Neural cell (in vitro differentiated cells): ENCODE measurements around the gene GPS1. TPM values are rescaled to one million over a fixed set of nuclear protein-coding genes. Genes with fewer than 3 reads are reported as not detected.

Experiments
- H2AFZ ChIP-seq: fragments of 200-600, 300-800 bp; sonication (generic), shearing (Covaris generic); 2 replicates; pipeline ENCODE4 v1.6.0; 2014; ENCODE audit warnings: low read depth, mild to moderate bottlenecking, antibody characterized with exemption, low read length, moderate library complexity
- H3F3A ChIP-seq: fragments of 200-600 bp; shearing (Covaris generic); 2 replicates; pipeline ENCODE4 v1.6.1; 2016; ENCODE audit warnings: mild to moderate bottlenecking, moderate library complexity, mixed read lengths, antibody characterized with exemption, low read length; ENCODE audit not compliant: insufficient read depth, poor library complexity, severe bottlenecking
- H3K27ac ChIP-seq: fragments of 200-600, 300-800 bp; sonication (generic), shearing (Covaris generic); 2 replicates; pipeline ENCODE4 v1.5.1; 2014; ENCODE audit warnings: mild to moderate bottlenecking, low read length, moderate library complexity
- H3K27me3 ChIP-seq: fragments of 300-800, 200-600 bp; sonication (generic), shearing (Covaris generic); 2 replicates; pipeline ENCODE4 v1.6.0; 2014; ENCODE audit warnings: mild to moderate bottlenecking, low read depth, low read length, moderate library complexity; ENCODE audit not compliant: insufficient read depth
- H3K36me3 ChIP-seq: fragments of 300-800, 200-600 bp; sonication (generic), shearing (Covaris generic); 2 replicates; pipeline ENCODE4 v1.5.1; 2014; ENCODE audit warnings: mild to moderate bottlenecking, antibody characterized with exemption, low read length, moderate library complexity; ENCODE audit not compliant: insufficient read depth
- H3K4me2 ChIP-seq: fragments of 300-800, 200-600 bp; sonication (generic), shearing (Covaris generic); 2 replicates; pipeline ENCODE4 v1.6.0; 2014; ENCODE audit warnings: mild to moderate bottlenecking, low read length
- H3K4me3 ChIP-seq: fragments of 300-800, 200-600 bp; sonication (generic), shearing (Covaris generic); 2 replicates; pipeline ENCODE4 v1.5.1; 2014; ENCODE audit warnings: mild to moderate bottlenecking, low read length, moderate library complexity
- H3K79me2 ChIP-seq: fragments of 200-600 bp; shearing (Covaris generic); replicated peaks from 2 replicates; pipeline ENCODE4 v1.6.0; 2014; ENCODE audit warnings: mild to moderate bottlenecking, low read length, moderate library complexity; ENCODE audit not compliant: insufficient read depth
- H3K9ac ChIP-seq: fragments of 300-800, 200-600 bp; sonication (generic), shearing (Covaris generic); 2 replicates; pipeline ENCODE4 v1.6.1; 2016; ENCODE audit warnings: mild to moderate bottlenecking, low read length, mixed read lengths
- H3K9me2 ChIP-seq: fragments of 200-600 bp; shearing (Covaris generic); 2 replicates; pipeline ENCODE4 v1.6.1; 2016; ENCODE audit warnings: mild to moderate bottlenecking, low read length, mixed read lengths; ENCODE audit not compliant: insufficient read depth
- H3K9me3 ChIP-seq: fragments of 200-600, 300-800 bp; sonication (generic), shearing (Covaris generic); 2 replicates; pipeline ENCODE4 v1.6.1; 2016; ENCODE audit warnings: mild to moderate bottlenecking, mixed run types, low read length, moderate library complexity, mixed read lengths
- H4K20me1 ChIP-seq: fragments of 200-600 bp; shearing (Covaris generic); 2 replicates; pipeline ENCODE4 v1.6.1; 2016; ENCODE audit warnings: mild to moderate bottlenecking, mixed run types; ENCODE audit not compliant: insufficient read depth
- EP300 ChIP-seq: fragments of 450-650 bp; conservative IDR thresholded peaks from 2 replicates; pipeline ENCODE4 v1.6.1; 2014; ENCODE audit warnings: antibody characterized with exemption, mild to moderate bottlenecking, moderate library complexity; ENCODE audit not compliant: poor library complexity, severe bottlenecking
- EZH2 ChIP-seq: fragments of 200-600, 300-800 bp; shearing (Covaris generic), sonication (generic); IDR thresholded peaks from 2 replicates; pipeline ENCODE4 v1.6.1; 2014; ENCODE audit warnings: antibody characterized with exemption, low read length, borderline replicate concordance, mild to moderate bottlenecking; ENCODE audit not compliant: insufficient read depth, poor library complexity, severe bottlenecking
- MXI1 ChIP-seq: fragments of 450-650 bp; conservative IDR thresholded peaks from 2 replicates; pipeline ENCODE4 v1.6.1; 2014; ENCODE audit warnings: antibody characterized with exemption, mild to moderate bottlenecking; ENCODE audit not compliant: poor library complexity, severe bottlenecking
- POLR2AphosphoS5 ChIP-seq: IDR thresholded peaks from 2 replicates; pipeline ENCODE4 v1.6.1; 2012
- SMC3 ChIP-seq: fragments of 450-650 bp; conservative IDR thresholded peaks from 2 replicates; pipeline ENCODE4 v1.6.1; 2014; ENCODE audit warnings: antibody characterized with exemption, mild to moderate bottlenecking, moderate library complexity; ENCODE audit not compliant: poor library complexity
- TAF1 ChIP-seq: IDR thresholded peaks from 2 replicates; pipeline ENCODE4 v1.6.1; 2012; ENCODE audit warnings: low read depth
- polyA plus RNA-seq: library from polyadenylated mRNA; depleted of rRNA; stranded (reverse); fragments of >200 nt; gene quantifications from 2 replicates; pipeline ENCODE4 v1.2.3, GENCODE V29; 2014
- TF ChIP-seq, protein P1 (sequence below): IDR thresholded peaks from 2 replicates; pipeline ENCODE4 v1.6.1; 2012; ENCODE audit warnings: borderline replicate concordance
- TF ChIP-seq, protein P2 (sequence below): fragments of 450-650 bp; IDR thresholded peaks from 2 replicates; pipeline ENCODE4 v1.5.1; 2014; ENCODE audit warnings: antibody characterized with exemption, mild to moderate bottlenecking, moderate library complexity; ENCODE audit not compliant: poor library complexity, severe bottlenecking

The GPS1 gene
- polyA plus RNA-seq, 1 donor from 2014 or later = 170 TPM

DNA sequence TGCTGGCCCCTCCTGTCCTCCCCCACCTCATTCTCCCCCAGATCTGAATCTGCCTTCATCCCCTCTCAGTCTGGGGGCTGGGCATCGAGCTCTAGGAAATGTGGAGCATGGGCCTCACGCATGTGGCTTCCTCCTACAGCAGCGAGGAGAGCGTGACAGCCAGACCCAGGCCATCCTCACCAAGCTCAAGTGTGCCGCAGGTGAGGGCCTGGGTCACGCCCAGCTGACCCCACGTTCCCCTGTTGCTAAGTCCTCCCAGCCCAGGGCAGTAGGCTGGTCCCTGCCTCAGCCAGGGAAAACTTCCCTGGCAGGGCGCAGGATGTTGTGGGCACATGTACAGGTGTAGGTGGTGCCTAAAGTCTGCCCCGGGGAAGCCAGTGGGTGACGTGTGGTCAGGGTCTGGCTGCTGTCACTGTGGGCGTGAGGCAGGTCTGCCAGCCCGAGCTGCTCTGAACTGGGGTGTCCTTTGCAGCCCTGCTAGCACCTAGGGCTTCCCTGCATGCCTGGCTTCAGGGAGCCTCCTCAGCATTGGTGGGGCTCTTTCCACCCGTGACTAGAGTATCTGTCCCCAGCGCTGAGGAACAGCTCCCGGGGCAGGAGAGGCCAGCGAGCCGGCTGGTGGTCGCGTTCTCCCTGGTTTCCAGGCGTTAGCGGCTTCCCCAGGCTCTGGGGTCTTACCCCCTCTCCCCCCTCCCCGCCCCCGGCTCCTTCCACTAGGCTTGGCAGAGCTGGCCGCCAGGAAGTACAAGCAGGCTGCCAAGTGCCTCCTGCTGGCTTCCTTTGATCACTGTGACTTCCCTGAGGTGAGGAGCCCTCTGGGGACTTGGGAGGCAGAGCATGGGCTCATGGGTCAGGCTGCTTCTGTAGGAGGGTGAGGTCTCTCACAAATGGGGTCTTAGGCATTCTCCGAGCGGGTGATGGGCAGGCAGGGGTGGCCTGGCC is 3.6 kb downstream of the GPS1 start:
- Histone ChIP-seq H3K4me2 (no peak overlapping the region), H2AFZ (no peak overlapping the region), H3K27ac (no peak overlapping the region), H3K9me2 (no peaks in the 10 kb centered on the region), H3K36me3 (no peaks in the 10 kb centered on the region), H3K9ac (no peak overlapping the region), H3F3A (no peaks in the 10 kb centered on the region), H3K79me2 (peaks cover 10% of the 10 kb centered on the region), H3K9me3 (no peaks in the 10 kb centered on the region), H3K4me3 (no peak overlapping the region), H3K27me3 (no peaks in the 10 kb centered on the region), H4K20me1 (no peaks in the 10 kb centered on the region)
- no peak for TF ChIP-seq TAF1
- TF ChIP-seq, protein P1, sequence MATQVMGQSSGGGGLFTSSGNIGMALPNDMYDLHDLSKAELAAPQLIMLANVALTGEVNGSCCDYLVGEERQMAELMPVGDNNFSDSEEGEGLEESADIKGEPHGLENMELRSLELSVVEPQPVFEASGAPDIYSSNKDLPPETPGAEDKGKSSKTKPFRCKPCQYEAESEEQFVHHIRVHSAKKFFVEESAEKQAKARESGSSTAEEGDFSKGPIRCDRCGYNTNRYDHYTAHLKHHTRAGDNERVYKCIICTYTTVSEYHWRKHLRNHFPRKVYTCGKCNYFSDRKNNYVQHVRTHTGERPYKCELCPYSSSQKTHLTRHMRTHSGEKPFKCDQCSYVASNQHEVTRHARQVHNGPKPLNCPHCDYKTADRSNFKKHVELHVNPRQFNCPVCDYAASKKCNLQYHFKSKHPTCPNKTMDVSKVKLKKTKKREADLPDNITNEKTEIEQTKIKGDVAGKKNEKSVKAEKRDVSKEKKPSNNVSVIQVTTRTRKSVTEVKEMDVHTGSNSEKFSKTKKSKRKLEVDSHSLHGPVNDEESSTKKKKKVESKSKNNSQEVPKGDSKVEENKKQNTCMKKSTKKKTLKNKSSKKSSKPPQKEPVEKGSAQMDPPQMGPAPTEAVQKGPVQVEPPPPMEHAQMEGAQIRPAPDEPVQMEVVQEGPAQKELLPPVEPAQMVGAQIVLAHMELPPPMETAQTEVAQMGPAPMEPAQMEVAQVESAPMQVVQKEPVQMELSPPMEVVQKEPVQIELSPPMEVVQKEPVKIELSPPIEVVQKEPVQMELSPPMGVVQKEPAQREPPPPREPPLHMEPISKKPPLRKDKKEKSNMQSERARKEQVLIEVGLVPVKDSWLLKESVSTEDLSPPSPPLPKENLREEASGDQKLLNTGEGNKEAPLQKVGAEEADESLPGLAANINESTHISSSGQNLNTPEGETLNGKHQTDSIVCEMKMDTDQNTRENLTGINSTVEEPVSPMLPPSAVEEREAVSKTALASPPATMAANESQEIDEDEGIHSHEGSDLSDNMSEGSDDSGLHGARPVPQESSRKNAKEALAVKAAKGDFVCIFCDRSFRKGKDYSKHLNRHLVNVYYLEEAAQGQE = no peak
- no peak for TF ChIP-seq POLR2AphosphoS5
- no peak for TF ChIP-seq MXI1
- no peak for TF ChIP-seq EP300
- TF ChIP-seq, protein P2, sequence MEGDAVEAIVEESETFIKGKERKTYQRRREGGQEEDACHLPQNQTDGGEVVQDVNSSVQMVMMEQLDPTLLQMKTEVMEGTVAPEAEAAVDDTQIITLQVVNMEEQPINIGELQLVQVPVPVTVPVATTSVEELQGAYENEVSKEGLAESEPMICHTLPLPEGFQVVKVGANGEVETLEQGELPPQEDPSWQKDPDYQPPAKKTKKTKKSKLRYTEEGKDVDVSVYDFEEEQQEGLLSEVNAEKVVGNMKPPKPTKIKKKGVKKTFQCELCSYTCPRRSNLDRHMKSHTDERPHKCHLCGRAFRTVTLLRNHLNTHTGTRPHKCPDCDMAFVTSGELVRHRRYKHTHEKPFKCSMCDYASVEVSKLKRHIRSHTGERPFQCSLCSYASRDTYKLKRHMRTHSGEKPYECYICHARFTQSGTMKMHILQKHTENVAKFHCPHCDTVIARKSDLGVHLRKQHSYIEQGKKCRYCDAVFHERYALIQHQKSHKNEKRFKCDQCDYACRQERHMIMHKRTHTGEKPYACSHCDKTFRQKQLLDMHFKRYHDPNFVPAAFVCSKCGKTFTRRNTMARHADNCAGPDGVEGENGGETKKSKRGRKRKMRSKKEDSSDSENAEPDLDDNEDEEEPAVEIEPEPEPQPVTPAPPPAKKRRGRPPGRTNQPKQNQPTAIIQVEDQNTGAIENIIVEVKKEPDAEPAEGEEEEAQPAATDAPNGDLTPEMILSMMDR = no peak
- no peak for TF ChIP-seq EZH2
- no peak for TF ChIP-seq SMC3

DNA sequence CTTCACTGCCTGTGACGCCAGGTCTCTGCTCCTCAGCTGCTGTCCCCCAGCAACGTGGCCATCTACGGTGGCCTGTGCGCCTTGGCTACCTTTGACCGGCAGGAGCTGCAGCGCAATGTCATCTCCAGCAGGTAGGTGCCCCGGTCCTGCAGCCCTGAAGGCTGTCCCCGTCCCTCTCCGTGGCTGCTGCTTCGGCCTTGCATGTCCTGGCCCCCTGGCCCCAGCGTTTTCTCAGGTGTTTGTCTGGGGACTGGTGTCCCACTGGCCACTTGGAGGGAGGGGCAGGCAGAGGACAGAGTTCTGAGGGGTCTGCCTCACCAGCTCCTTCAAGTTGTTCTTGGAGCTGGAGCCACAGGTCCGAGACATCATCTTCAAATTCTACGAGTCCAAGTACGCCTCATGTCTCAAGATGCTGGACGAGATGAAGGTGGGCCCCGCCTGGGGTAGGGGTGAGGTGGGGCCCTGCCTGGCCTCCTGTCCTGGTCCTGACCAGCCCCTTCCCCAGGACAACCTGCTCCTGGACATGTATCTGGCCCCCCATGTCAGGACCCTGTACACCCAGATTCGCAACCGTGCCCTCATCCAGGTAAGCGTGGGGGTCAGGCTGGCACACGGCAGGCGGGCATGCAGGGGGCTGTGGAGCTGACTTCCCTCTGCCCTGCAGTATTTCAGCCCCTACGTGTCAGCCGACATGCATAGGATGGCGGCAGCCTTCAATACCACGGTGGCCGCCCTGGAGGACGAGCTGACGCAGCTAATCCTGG is 4.4 kb downstream of the GPS1 start:
- Histone ChIP-seq H3K9ac (no peak overlapping the region), H3K79me2 (peaks cover 10% of the 10 kb centered on the region), H3K4me3 (no peak overlapping the region), H3F3A (no peaks in the 10 kb centered on the region), H3K4me2 (no peak overlapping the region), H4K20me1 (no peaks in the 10 kb centered on the region), H3K27me3 (no peaks in the 10 kb centered on the region), H3K9me3 (no peaks in the 10 kb centered on the region), H3K36me3 (no peaks in the 10 kb centered on the region), H3K9me2 (no peaks in the 10 kb centered on the region), H2AFZ (no peak overlapping the region), H3K27ac (no peak overlapping the region)
- no peak for TF ChIP-seq EP300
- no peak for TF ChIP-seq MXI1
- TF ChIP-seq, protein P1 = no peak
- no peak for TF ChIP-seq SMC3
